ENCODE measurements around the gene ARHGAP30.

ARHGAP30 gene

DNA sequence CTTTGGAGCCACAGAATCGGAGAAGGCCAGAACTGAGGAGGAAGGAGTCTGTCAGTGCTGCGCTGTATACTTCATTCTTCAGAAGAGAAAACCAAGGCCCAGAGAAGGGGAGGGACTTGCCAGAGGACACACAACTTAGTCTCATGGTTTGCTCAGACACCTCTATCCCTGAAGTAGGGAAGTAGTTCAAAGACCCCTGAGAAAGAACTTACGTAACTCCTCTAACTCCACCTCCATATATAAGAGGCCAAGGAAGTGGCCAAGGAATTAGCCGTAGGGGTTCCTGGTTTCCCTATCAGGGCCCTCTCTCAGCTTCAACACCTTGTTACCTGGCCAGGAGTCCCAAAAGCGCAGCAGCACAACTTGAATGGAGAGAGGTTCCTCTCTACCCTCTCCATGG is 20.2 kb upstream of the ARHGAP30 start:
- DNase-seq (ENCODE audit: low spot score) (no peak), FAIRE-seq (no peak)

- FAIRE-seq, result no peak
- no peak for DNase-seq (ENCODE audit: low spot score)
Measured at GRCh38 chr1:161089251-161089924, 19.7 kb upstream of the ARHGAP30 start, which contains the start of gene NECTIN4. NECTIN4 (minus strand) TSS chr1:161089558; CDS start chr1:161089296, 262 bp downstream.

GRCh38 chr1:161088587-161089110 is 19.0 kb upstream of the ARHGAP30 start:
- FAIRE-seq, result no peak

DNA sequence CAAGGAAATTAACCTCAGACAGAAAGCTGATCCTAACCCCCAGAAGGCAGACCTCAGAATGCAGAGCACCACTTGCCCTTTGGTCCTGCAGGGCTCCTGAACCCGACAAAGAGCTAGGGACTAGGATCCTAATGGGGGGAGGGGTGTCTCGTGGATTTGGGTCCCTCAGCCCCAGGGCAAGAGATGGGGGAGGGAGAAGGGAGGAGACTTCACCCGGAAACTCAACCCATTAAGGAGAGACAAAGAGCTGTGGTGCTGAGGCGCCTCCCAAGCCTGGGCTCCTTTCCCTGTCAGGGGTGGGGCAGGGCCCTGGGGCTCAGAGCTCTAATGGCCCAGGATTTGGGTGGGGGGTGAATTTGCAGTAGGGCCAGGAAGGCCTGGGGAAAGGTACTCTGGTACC is 16.8 kb upstream of the ARHGAP30 start:
- no peak for FAIRE-seq
- DNase-seq (ENCODE audit: low spot score), result no peak

More at GRCh38 chr1:161088587-161089110, 19.0 kb upstream of the ARHGAP30 start:
- DNase-seq (ENCODE audit: low spot score), result no peak

GRCh38 chr1:161085165-161085564 is 15.5 kb upstream of the ARHGAP30 start:
- no peak for DNase-seq (ENCODE audit: low spot score)
- no peak for FAIRE-seq

DNA sequence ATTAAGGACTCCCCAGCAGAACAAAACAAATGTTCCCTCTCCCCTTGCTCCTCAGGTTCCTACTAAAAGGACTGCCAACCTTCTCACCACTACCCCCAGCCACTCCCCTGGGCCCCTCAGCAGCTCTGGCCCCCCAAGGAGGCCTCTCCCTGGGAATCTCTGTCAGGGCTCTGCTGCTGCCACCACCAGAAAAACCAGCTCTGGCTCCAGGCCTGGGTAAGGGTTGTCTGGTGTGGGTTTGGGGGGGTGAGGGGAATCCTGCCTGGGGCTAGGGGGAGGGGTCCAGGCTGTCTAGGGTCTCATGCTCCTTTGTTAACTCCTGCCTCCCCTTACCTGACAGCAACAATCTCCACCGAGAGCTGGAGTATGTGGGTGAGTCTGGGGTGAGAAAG is 14.9 kb upstream of the ARHGAP30 start:
- no peak for DNase-seq (ENCODE audit: low spot score)
- no peak for FAIRE-seq

DNA sequence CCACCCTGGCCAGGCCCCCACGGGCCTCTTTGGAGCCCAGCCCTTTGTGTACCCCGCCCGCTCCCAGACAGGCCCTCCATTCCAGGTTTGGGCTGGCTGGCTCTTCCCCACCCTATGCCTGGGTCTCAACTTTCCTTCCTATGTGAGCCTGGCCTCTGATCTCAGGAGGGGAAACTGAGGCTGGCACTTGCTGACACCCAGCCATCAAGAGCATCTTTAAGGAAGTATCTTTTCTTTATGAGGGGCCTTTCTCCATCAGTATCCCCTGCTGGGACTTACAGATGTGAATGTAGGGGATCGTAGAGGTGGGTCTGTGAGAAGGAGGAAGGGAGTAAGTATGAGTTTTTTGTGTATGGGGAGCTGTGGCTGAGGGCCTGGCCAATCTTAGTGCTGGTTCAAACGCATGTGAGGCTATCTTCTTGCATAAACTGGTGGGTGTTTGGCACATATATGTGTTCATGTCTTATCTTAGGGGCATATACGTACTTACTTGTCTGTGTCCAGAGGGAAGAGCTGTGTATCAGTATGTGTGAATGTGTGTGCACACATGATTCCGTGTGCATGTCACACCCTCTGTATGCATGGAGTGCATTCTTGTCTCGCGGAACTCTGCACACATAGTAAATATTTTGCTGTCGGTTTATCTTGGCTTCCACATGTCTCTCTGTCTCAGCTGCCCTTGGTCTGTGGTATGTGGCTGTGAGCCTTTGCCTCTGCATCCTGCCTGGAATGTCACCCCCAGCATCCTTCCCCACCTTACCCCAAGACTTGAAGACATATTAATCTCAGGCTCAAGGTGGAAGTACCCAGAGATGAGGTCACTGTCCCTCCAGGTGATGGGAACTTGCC is 14.3 kb upstream of the ARHGAP30 start:
- no peak for DNase-seq (ENCODE audit: low spot score)
- FAIRE-seq, result no peak

- DNase-seq (ENCODE audit: low spot score) (peak; percentile 82), FAIRE-seq (no peak)
Measured at GRCh38 chr1:161082996-161083747, 13.5 kb upstream of the ARHGAP30 start.

GRCh38 chr1:161082483-161082882 is 12.8 kb upstream of the ARHGAP30 start:
- DNase-seq (ENCODE audit: low spot score) (no peak), FAIRE-seq (no peak)

GRCh38 chr1:161081519-161081918 is 11.8 kb upstream of the ARHGAP30 start:
- DNase-seq (ENCODE audit: low spot score) (no peak), FAIRE-seq (no peak)

DNA sequence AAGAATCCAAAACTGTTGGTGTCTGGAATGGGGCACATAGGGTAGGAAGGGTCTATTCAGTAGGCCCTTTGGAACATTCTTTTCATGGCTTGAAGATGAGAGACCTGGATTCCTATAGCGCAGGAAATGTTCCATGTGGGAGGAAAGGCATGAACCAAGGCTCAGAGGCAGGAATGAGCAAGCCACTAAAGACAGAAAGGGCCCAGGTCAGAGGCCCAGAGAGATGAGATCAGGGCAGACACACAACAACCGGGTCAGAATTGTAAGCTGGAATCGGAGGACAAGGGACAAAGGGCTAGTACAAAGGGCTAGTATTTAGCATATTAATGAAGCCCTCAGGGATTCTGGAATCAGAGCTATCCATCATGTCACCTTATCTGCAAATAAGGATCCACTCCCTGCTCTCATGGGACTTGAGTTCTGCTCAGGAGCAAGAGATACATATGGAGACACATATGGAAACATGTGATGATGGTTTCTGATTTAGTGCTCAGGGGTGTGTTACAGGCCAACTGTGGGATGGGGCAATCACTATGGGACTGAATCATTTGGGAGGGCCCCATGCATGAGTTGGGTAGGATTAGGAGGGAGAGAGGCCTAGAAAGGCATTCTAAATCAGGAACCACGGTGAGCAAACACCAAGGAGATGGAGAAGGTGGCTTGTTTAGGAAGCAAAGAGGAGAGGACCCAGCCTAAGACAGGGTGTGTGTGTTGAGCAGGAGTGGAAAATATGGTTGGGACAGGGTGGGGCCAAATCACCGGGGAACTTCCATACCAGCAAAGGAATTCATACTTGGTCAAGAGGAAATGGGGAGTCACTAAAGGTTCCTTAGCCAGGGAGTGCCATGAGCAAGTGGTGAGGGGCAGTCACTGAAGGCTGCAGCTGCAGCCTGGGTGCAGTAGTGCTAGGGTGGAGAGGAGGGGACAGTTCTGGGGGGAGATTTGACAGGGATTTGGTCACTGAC is 11.0 kb upstream of the ARHGAP30 start:
- no peak for DNase-seq (ENCODE audit: low spot score)
- FAIRE-seq, result no peak

GRCh38 chr1:161079436-161080110 is 9.9 kb upstream of the ARHGAP30 start:
- no peak for DNase-seq (ENCODE audit: low spot score)
- no peak for FAIRE-seq

DNA sequence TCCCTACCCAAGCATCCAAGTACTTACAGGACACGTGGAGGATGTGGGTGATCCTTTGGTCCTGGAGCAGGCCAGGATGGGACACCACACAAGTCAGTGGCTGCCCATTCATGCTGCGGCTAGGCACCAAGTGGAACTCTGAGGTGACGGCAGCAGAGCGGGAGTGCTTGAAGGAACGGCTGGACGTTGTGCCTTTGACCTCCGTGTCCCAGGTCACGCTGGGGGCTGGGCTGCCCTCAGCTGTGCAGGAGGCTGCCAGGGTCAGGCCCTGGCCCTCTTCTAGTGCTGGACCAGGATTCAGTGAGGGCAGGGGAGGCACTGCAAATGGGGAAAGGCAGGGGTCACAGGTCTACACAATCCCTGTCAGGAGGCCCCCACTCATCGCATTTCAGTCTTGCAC is 7.7 kb upstream of the ARHGAP30 start:
- DNase-seq (ENCODE audit: low spot score) (no peak), FAIRE-seq (no peak)

DNA sequence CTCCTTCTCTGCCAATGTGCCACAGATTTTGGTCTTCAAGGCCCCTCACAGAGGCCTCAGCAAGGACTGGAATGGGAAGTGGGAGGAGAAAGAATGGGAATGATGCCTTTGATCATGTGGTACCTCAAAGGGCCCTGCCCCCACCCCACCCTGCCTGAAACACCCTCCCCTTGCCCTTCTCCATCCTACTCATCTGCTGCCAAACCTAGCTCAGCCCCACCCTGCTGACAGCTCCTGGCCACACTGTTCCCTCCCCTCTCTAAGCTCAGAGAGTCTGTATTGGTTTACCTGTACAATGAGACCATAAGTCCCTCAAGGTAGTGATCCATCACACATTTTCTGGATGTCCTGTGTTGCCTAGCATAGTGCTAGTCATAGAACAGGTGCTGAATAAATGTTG is 6.7 kb upstream of the ARHGAP30 start:
- FAIRE-seq, result no peak
- no peak for DNase-seq (ENCODE audit: low spot score)

GRCh38 chr1:161074676-161075368 is 5.1 kb upstream of the ARHGAP30 start:
- peak; percentile 76 for DNase-seq (ENCODE audit: low spot score)
- no peak for FAIRE-seq

GRCh38 chr1:161073474-161074121 is 3.9 kb upstream of the ARHGAP30 start:
- DNase-seq (ENCODE audit: low spot score), result no peak

GRCh38 chr1:161072751-161073449 is 3.2 kb upstream of the ARHGAP30 start:
- DNase-seq (ENCODE audit: low spot score) (no peak), FAIRE-seq (no peak)

More at GRCh38 chr1:161073474-161074121, 3.9 kb upstream of the ARHGAP30 start:
- no peak for FAIRE-seq

GRCh38 chr1:161071886-161072371 is 2.2 kb upstream of the ARHGAP30 start:
- FAIRE-seq, result no peak
- peak; percentile 42 for DNase-seq (ENCODE audit: low spot score)

Measured in urothelium cell line (cell line).